ENCODE measurements around the gene CAMSAP1. TPM values are rescaled to one million over a fixed set of nuclear protein-coding genes. Genes with fewer than 3 reads are reported as not detected.

Gene CAMSAP1
- total RNA-seq, 1 donor = 26.1 TPM

- no peaks in the 10 kb centered on the region for H3K27me3 ChIP-seq (ENCODE audit: insufficient read depth, low read length)
- no peak overlapping the region for H2AFZ ChIP-seq (ENCODE audit: low read length)
- no peaks in the 10 kb centered on the region for H3K36me3 ChIP-seq (ENCODE audit: insufficient read depth, low read length)
- H3K4me1 ChIP-seq (ENCODE audit: insufficient read depth, low read length) = peaks cover 8% of the 10 kb centered on the region
- no peaks in the 10 kb centered on the region for H3K79me2 ChIP-seq (ENCODE audit: insufficient read depth, low read length)
- H4K20me1 ChIP-seq (ENCODE audit: insufficient read depth, low read length) = peaks cover 4% of the 10 kb centered on the region
- H3K4me2 ChIP-seq (ENCODE audit: insufficient read depth, low read length) = no peak overlapping the region
- H3K4me3 ChIP-seq (ENCODE audit: insufficient read depth, low read length) = no peak overlapping the region
- no peak overlapping the region for H3K27ac ChIP-seq (ENCODE audit: low read depth, low read length)
- no peaks in the 10 kb centered on the region for H3K9me3 ChIP-seq (ENCODE audit: low read depth, low read length)
- no peak for TF ChIP-seq CTCF (IDR thresholded peaks at IDR 0.05; ENCODE audit: extremely low read depth, low read depth, low read length)
- DNase-seq (ENCODE audit: insufficient read length, low spot score, missing footprints) = no peak
These were observed 106.3 kb downstream of the CAMSAP1 start for GRCh38 chr9:135801070-135801469.

DNA sequence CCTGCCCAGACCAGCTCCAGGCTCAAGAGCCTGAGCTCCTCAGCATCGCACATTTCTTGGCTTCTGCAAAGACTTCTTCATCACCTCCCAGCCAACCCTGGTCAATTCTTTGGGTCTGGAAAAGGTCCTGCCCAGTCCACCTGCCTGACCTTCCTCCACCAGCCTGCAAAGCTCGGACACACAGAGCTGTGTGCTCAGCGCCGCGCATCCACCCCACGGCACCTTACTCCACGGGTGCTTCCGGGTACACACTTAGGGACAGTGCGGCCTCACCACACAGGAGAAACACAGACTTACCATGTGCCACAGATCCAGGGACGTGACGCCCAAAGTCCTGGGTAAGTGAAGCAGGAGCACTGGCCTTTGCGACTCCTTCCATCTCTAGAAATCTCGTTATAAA is 108.1 kb downstream of the CAMSAP1 start:
- DNase-seq (ENCODE audit: insufficient read length, low spot score, missing footprints) = peak; percentile 47
- no peaks in the 10 kb centered on the region for H3K27me3 ChIP-seq (ENCODE audit: insufficient read depth, low read length)
- no peak overlapping the region for H3K27ac ChIP-seq (ENCODE audit: low read depth, low read length)
- TF ChIP-seq CTCF (IDR thresholded peaks at IDR 0.05; ENCODE audit: extremely low read depth, low read depth, low read length) = no peak
- no peaks in the 10 kb centered on the region for H3K4me1 ChIP-seq (ENCODE audit: insufficient read depth, low read length)
- no peaks in the 10 kb centered on the region for H4K20me1 ChIP-seq (ENCODE audit: insufficient read depth, low read length)
- H2AFZ ChIP-seq (ENCODE audit: low read length) = no peak overlapping the region
- no peak overlapping the region for H3K4me2 ChIP-seq (ENCODE audit: insufficient read depth, low read length)
- H3K4me3 ChIP-seq (ENCODE audit: insufficient read depth, low read length) = no peak overlapping the region
- H3K9me3 ChIP-seq (ENCODE audit: low read depth, low read length) = no peaks in the 10 kb centered on the region
- no peaks in the 10 kb centered on the region for H3K79me2 ChIP-seq (ENCODE audit: insufficient read depth, low read length)
- no peaks in the 10 kb centered on the region for H3K36me3 ChIP-seq (ENCODE audit: insufficient read depth, low read length)

DNA sequence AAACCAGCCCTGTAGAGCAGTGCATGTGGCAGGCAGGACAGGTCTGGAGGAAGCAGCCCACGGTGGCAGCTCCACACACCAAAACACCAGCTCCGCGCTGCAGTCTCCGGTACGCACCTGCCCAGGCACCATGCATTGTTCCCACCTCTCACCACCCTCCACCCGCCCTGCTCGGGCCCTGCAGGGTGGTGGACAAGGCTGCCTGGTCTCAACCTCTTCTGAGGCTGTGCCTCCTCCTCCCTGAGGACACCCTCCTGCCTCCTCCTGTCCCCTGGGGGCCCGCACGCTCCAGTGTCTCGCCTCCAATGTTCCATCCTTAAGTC is 109.1 kb downstream of the CAMSAP1 start:
- H3K27ac ChIP-seq (ENCODE audit: low read depth, low read length) = no peak overlapping the region
- no peaks in the 10 kb centered on the region for H3K27me3 ChIP-seq (ENCODE audit: insufficient read depth, low read length)
- H4K20me1 ChIP-seq (ENCODE audit: insufficient read depth, low read length) = no peaks in the 10 kb centered on the region
- H3K36me3 ChIP-seq (ENCODE audit: insufficient read depth, low read length) = no peaks in the 10 kb centered on the region
- no peaks in the 10 kb centered on the region for H3K79me2 ChIP-seq (ENCODE audit: insufficient read depth, low read length)
- peak; percentile 19 for DNase-seq (ENCODE audit: insufficient read length, low spot score, missing footprints)
- H2AFZ ChIP-seq (ENCODE audit: low read length) = no peak overlapping the region
- TF ChIP-seq CTCF (IDR thresholded peaks at IDR 0.05; ENCODE audit: extremely low read depth, low read depth, low read length) = no peak
- H3K4me1 ChIP-seq (ENCODE audit: insufficient read depth, low read length) = no peaks in the 10 kb centered on the region
- no peak overlapping the region for H3K4me2 ChIP-seq (ENCODE audit: insufficient read depth, low read length)
- no peaks in the 10 kb centered on the region for H3K9me3 ChIP-seq (ENCODE audit: low read depth, low read length)
- H3K4me3 ChIP-seq (ENCODE audit: insufficient read depth, low read length) = no peak overlapping the region

GRCh38 chr9:135797507-135798262 is 109.7 kb downstream of the CAMSAP1 start:
- Histone ChIP-seq H4K20me1 (ENCODE audit: insufficient read depth, low read length) (no peaks in the 10 kb centered on the region), H3K4me3 (ENCODE audit: insufficient read depth, low read length) (no peak overlapping the region), H3K79me2 (ENCODE audit: insufficient read depth, low read length) (no peaks in the 10 kb centered on the region), H3K27me3 (ENCODE audit: insufficient read depth, low read length) (no peaks in the 10 kb centered on the region), H3K27ac (ENCODE audit: low read depth, low read length) (no peak overlapping the region), H3K36me3 (ENCODE audit: insufficient read depth, low read length) (no peaks in the 10 kb centered on the region), H2AFZ (ENCODE audit: low read length) (no peak overlapping the region), H3K9me3 (ENCODE audit: low read depth, low read length) (no peaks in the 10 kb centered on the region), H3K4me1 (ENCODE audit: insufficient read depth, low read length) (no peaks in the 10 kb centered on the region), H3K4me2 (ENCODE audit: insufficient read depth, low read length) (no peak overlapping the region)
- TF ChIP-seq CTCF (IDR thresholded peaks at IDR 0.05; ENCODE audit: extremely low read depth, low read depth, low read length) = peak; percentile 78
- DNase-seq (ENCODE audit: insufficient read length, low spot score, missing footprints) = peak; percentile 97

All from osteoblast (primary cell).